LNCAP (cell line): ENCODE results near the gene AMBRA1.

Source experiments
- CTCF ChIP-seq: fragments of 450-650 bp; IDR thresholded peaks from 2 replicates; pipeline ENCODE4 v1.5.1; 2017; ENCODE audit warnings: mild to moderate bottlenecking

Gene AMBRA1

GRCh38 chr11:46417711-46418110 lies 176.1 kb downstream of the AMBRA1 start:
- no peak for TF ChIP-seq CTCF

- TF ChIP-seq CTCF = no peak
Observed at GRCh38 chr11:46414879-46415278, 178.9 kb downstream of the AMBRA1 start.

- TF ChIP-seq CTCF = no peak
Observed at GRCh38 chr11:46414466-46414796, 179.4 kb downstream of the AMBRA1 start.

GRCh38 chr11:46413760-46414465 lies 179.9 kb downstream of the AMBRA1 start:
- no peak for TF ChIP-seq CTCF

GRCh38 chr11:46410021-46410420 lies 183.8 kb downstream of the AMBRA1 start:
- TF ChIP-seq CTCF = peak; percentile 59

GRCh38 chr11:46408407-46408986 lies 185.3 kb downstream of the AMBRA1 start:
- TF ChIP-seq CTCF = no peak

GRCh38 chr11:46407635-46408034 lies 186.2 kb downstream of the AMBRA1 start:
- TF ChIP-seq CTCF = no peak
